GM12878 (cell line): ENCODE measurements around the gene FASTK. TPM values are rescaled to one million over a fixed set of nuclear protein-coding genes. Genes with fewer than 3 reads are reported as not detected.

Experiments used
- ATAC-seq: fragments of 200-7000 bp; cut with Tn5 transposase; 3 replicates; pipeline ENCODE4 v1.9.1; 2020; ENCODE audit warnings: mild to moderate bottlenecking, moderate library complexity
- BruUV-seq: library from RNA; stranded (reverse); fragments of 400-500 nt; replicated peaks from 2 replicates; lab custom pipeline; 2021; lab: Mats Ljungman, UMichigan
- CTCF ChIA-PET: fragments of 300-600 bp; sonication (Branson Sonifier 250); formaldehyde crosslinking; extraction: SDS; loops from one replicate; lab custom pipeline; 2021; ENCODE audit warnings: inconsistent platforms; lab: Yijun Ruan, JAX
- POLR2A ChIA-PET: fragments of 350-600 bp; formaldehyde crosslinking; extraction: SDS; loops from one replicate; lab custom pipeline; 2021; ENCODE audit warnings: inconsistent platforms; lab: Charles Lee
- RAD21 ChIA-PET: fragments of 300-600 bp; sonication (Branson Sonifier 250); formaldehyde crosslinking; loops from one replicate; lab custom pipeline; 2023; ENCODE audit warnings: antibody characterized with exemption; ENCODE audit not compliant: unreplicated experiment; lab: Charles Lee
- SMC1A ChIA-PET: fragments of 300-600 bp; sonication (Branson Sonifier 250); formaldehyde crosslinking; loops from one replicate; lab custom pipeline; 2023; ENCODE audit not compliant: unreplicated experiment, uncharacterized antibody; lab: Charles Lee
- DNase-seq: peaks from one replicate; pipeline ENCODE4 v3.0.0-alpha.2; 2011; ENCODE audit warnings: low read depth, low spot score
- FAIRE-seq: peaks from 3 replicates; lab custom pipeline; 2011; peaks lifted over from hg19 to GRCh38; lab: Jason Lieb, UNC
- H2AFZ ChIP-seq: 2 replicates; pipeline ENCODE4 v1.6.0; 2011; ENCODE audit warnings: low read depth, low read length, control low read depth; ENCODE audit not compliant: control insufficient read depth
- H3K27ac ChIP-seq: 2 replicates; pipeline ENCODE4 v1.5.1; 2011; ENCODE audit warnings: control low read depth; ENCODE audit not compliant: control insufficient read depth, insufficient read depth
- H3K27me3 ChIP-seq, 2 experiments: replicated peaks in 1 of 2; 2 replicates each; pipeline versions ENCODE4 v1.6.0 to v1.6.1; 2011; ENCODE audit warnings: low read length in 1 of 2; ENCODE audit not compliant: control insufficient read depth in 2 of 2, insufficient read depth in 2 of 2
- H3K36me3 ChIP-seq, 2 experiments: 2 replicates each; pipeline ENCODE4 v1.5.1; 2011; ENCODE audit warnings: low read length in 1 of 2; ENCODE audit not compliant: control insufficient read depth in 2 of 2, insufficient read depth in 2 of 2
- H3K4me1 ChIP-seq: 2 replicates; pipeline ENCODE4 v1.6.1; 2011; ENCODE audit warnings: mild to moderate bottlenecking, low read length, moderate library complexity, mixed read lengths; ENCODE audit not compliant: control insufficient read depth, insufficient read depth
- H3K4me2 ChIP-seq: 2 replicates; pipeline ENCODE4 v1.6.0; 2011; ENCODE audit warnings: control low read depth; ENCODE audit not compliant: control insufficient read depth, insufficient read depth
- H3K4me3 ChIP-seq: fragments of 200-600 bp; sonication (generic); 2 replicates; pipeline ENCODE4 v1.5.1; 2016
- H3K79me2 ChIP-seq: 2 replicates; pipeline ENCODE4 v1.6.0; 2011; ENCODE audit warnings: low read length; ENCODE audit not compliant: control insufficient read depth, insufficient read depth
- H3K9ac ChIP-seq: 2 replicates; pipeline ENCODE4 v1.8.0; 2011; ENCODE audit warnings: low read length, control low read depth, mixed read lengths; ENCODE audit not compliant: control insufficient read depth, insufficient read depth
- H3K9me3 ChIP-seq: replicated peaks from 3 replicates; pipeline ENCODE4 v1.5.1; 2011; ENCODE audit warnings: mild to moderate bottlenecking, low read length; ENCODE audit not compliant: control insufficient read depth, insufficient read depth
- H4K20me1 ChIP-seq: 2 replicates; pipeline ENCODE4 v1.6.0; 2011; ENCODE audit not compliant: control insufficient read depth, insufficient read depth
- ASH2L ChIP-seq: fragments of 300-600, 200-600 bp; sonication (generic); IDR thresholded peaks from 2 replicates; pipeline ENCODE4 v1.6.1; 2017; ENCODE audit warnings: low read depth, mild to moderate bottlenecking, borderline replicate concordance
- BCL11A ChIP-seq: IDR thresholded peaks from 2 replicates; pipeline ENCODE4 v1.6.1; 2011; ENCODE audit warnings: low read depth, low read length
- CBFB ChIP-seq: IDR thresholded peaks from 2 replicates; pipeline ENCODE4 v1.6.1; 2016; ENCODE audit warnings: antibody characterized with exemption, low read depth
- CHD1 ChIP-seq: IDR thresholded peaks from 2 replicates; pipeline ENCODE4 v1.6.1; 2012; ENCODE audit warnings: low read depth, low read length, improper control_type of control experiment
- FOS ChIP-seq: IDR thresholded peaks from 3 replicates; pipeline ENCODE4 v1.6.1; 2011; ENCODE audit warnings: borderline replicate concordance; ENCODE audit not compliant: insufficient read length; ENCODE audit errors: extremely low read depth
- HCFC1 ChIP-seq: fragments of 150-350 bp; IDR thresholded peaks from 2 replicates; pipeline ENCODE4 v1.6.1; 2014; ENCODE audit warnings: low read length
- NFIC ChIP-seq: IDR thresholded peaks from 2 replicates; pipeline ENCODE4 v1.6.1; 2012; ENCODE audit warnings: low read depth, mild to moderate bottlenecking, inconsistent platforms, low read length, moderate library complexity
- NFYA ChIP-seq: IDR thresholded peaks from 2 replicates; pipeline ENCODE4 v1.6.1; 2011; ENCODE audit warnings: low read depth, mild to moderate bottlenecking, low read length, improper control_type of control experiment, borderline replicate concordance
- PML ChIP-seq: IDR thresholded peaks from 2 replicates; pipeline ENCODE4 v1.6.1; 2012; ENCODE audit warnings: low read length, inconsistent platforms
- RCOR1 ChIP-seq: conservative IDR thresholded peaks from 2 replicates; pipeline ENCODE4 v1.6.1; 2012; ENCODE audit warnings: low read depth, low read length, improper control_type of control experiment
- RELA ChIP-seq: fragments of 450-650 bp; IDR thresholded peaks from 2 replicates; pipeline ENCODE4 v1.8.0; 2014; ENCODE audit warnings: borderline replicate concordance; ENCODE audit not compliant: partially characterized antibody
- SMAD5 ChIP-seq: IDR thresholded peaks from 2 replicates; pipeline ENCODE4 v1.6.1; 2016; ENCODE audit warnings: antibody characterized with exemption, low read depth
- SREBF2 ChIP-seq: IDR thresholded peaks from 2 replicates; pipeline ENCODE4 v1.6.1; 2012; ENCODE audit warnings: mild to moderate bottlenecking, low read length
- TCF3 ChIP-seq: IDR thresholded peaks from 2 replicates; pipeline ENCODE4 v1.6.1; 2012; ENCODE audit warnings: low read depth, mild to moderate bottlenecking, low read length, borderline replicate concordance; ENCODE audit not compliant: insufficient read depth
- TCF7 ChIP-seq: IDR thresholded peaks from 2 replicates; pipeline ENCODE4 v1.6.1; 2014; ENCODE audit warnings: antibody characterized with exemption, borderline replicate concordance
- ZNF217 ChIP-seq: fragments of 450-650 bp; IDR thresholded peaks from 2 replicates; pipeline ENCODE4 v1.6.1; 2017; ENCODE audit warnings: antibody characterized with exemption, mild to moderate bottlenecking
- WGBS: methylation state at CpG from one replicate; pipeline ENCODE4 v1.1.6; 2016; ENCODE audit warnings: low lambda C conversion rate; ENCODE audit not compliant: insufficient replicate concordance, insufficient coverage; ENCODE audit errors: missing lambda C conversion rate; 5-methylcytosine and 5-hydroxymethylcytosine counted together
- in situ Hi-C: fragments of 300-500 bp; cut with MboI; formaldehyde crosslinking; loops from 9 replicates; pipeline ENCODE4 v1.14.3; 2018; ENCODE audit warnings: mixed read lengths
- intact Hi-C: fragments of 100-400 bp; cut with micrococcal nuclease; formaldehyde crosslinking; loops from one replicate; pipeline ENCODE4 v1.14.2; 2022; ENCODE audit not compliant: unreplicated experiment
- polyA plus RNA-seq, 11 experiments: library from polyadenylated mRNA; depleted of rRNA in 4 of 11; unstranded in 6 of 11; stranded (reverse) in 5 of 11; fragments of >200 nt; fragmentation: Nextera tagmentation in 4 of 11; fragmentation: Illumina TruSeq in 1 of 11; extraction: Ambion mirVana in 4 of 11; extraction: Trizol in 1 of 11; gene quantifications; 1 replicate in 1 of 11; 2 replicates in 10 of 11; pipeline versions ENCODE4 v1.2.1 to v1.2.3, GENCODE V29; 2011 to 2016; ENCODE audit warnings: inconsistent platforms in 2 of 11, missing spikeins in 2 of 11, low read depth in 1 of 11
- total RNA-seq, 4 experiments: library from RNA; depleted of rRNA in 3 of 4; stranded (reverse); fragments of >200 nt in 3 of 4; fragmentation: Illumina TruSeq in 1 of 4; extraction: Trizol in 1 of 4; gene quantifications; 2 replicates each; pipeline versions ENCODE4 v1.2.1 to v1.2.3, GENCODE V29; 2013 to 2021
- TF ChIP-seq, protein P1 (sequence below): IDR thresholded peaks from 2 replicates; pipeline ENCODE4 v1.6.1; 2012; ENCODE audit warnings: low read length, inconsistent platforms
- TF ChIP-seq, protein P2 (sequence below): IDR thresholded peaks from 2 replicates; pipeline ENCODE4 v1.6.1; 2012; ENCODE audit warnings: improper control_type of control experiment, low read depth, low read length; ENCODE audit not compliant: insufficient replicate concordance

The FASTK gene
- total and polyA plus RNA-seq, 10 of the 15 experiments (the other 5 are each of a cell fraction or from before 2014, with no cell fraction given) = 0.19 to 102 (median 54.5) TPM

DNA sequence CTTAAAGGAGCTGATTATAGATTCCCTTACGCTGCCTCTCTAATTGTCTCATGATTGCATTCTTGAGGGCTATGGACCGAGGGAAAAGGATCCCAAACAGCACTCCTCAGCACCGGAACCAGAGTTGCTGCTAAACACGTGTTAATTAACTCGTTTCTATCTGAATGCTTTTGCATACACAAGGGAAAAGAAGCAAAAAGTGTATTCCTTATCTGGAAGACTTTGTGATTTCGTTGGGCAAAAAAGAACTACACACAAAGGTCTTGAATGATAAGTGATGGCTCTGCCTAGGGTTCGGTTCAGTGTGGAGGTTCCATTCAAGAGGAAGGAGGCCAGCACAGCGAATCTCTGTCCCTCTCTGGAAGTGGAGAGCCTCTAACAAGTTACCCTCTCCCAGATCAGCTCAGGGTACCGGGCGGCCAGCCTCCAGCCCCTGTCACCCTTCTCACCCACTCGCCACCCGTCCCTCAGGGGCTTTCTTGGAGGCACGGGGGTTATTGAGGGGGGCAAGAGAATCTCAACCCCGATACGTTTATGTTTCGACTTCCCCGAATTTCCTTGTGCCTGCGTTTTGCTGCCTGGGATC lies 21.7 kb downstream of the FASTK start:
- intact Hi-C loops = loop anchor here (1.0 to 2.0 kb wide), 4 partner anchors 21 to 52 kb away; partner anchors contain the start of genes ABCB8 and FASTK
- Histone ChIP-seq H3K9ac (peak overlapping the region; percentile 86), H4K20me1 (no peaks in the 10 kb centered on the region), H3K79me2 (peaks cover 21% of the 10 kb centered on the region), H3K36me3 (no peaks in the 10 kb centered on the region), H3K9me3 (no peaks in the 10 kb centered on the region), H2AFZ (peak overlapping the region; percentile 92), H3K4me1 (peaks cover 24% of the 10 kb centered on the region), H3K27ac (peak overlapping the region; percentile 88), H3K27me3 (no peaks in the 10 kb centered on the region), H3K4me3 (peak overlapping the region; percentile 99), H3K4me2 (peak overlapping the region; percentile 98)
- SMC1A ChIA-PET = interaction anchor here (1.0 kb wide), 3 partner anchors 24 to 28 kb away, joined by 3 to 5 read pairs (median 3); partner anchors contain the start of gene TMUB1
- TF ChIP-seq, protein P1, sequence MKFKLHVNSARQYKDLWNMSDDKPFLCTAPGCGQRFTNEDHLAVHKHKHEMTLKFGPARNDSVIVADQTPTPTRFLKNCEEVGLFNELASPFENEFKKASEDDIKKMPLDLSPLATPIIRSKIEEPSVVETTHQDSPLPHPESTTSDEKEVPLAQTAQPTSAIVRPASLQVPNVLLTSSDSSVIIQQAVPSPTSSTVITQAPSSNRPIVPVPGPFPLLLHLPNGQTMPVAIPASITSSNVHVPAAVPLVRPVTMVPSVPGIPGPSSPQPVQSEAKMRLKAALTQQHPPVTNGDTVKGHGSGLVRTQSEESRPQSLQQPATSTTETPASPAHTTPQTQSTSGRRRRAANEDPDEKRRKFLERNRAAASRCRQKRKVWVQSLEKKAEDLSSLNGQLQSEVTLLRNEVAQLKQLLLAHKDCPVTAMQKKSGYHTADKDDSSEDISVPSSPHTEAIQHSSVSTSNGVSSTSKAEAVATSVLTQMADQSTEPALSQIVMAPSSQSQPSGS = no peak
- TF ChIP-seq BCL11A = no peak
- TF ChIP-seq TCF3 = no peak
- no peak for TF ChIP-seq NFIC
- no peak for TF ChIP-seq PML
- TF ChIP-seq SREBF2 = no peak
- TF ChIP-seq NFYA = no peak
- TF ChIP-seq, protein P2, sequence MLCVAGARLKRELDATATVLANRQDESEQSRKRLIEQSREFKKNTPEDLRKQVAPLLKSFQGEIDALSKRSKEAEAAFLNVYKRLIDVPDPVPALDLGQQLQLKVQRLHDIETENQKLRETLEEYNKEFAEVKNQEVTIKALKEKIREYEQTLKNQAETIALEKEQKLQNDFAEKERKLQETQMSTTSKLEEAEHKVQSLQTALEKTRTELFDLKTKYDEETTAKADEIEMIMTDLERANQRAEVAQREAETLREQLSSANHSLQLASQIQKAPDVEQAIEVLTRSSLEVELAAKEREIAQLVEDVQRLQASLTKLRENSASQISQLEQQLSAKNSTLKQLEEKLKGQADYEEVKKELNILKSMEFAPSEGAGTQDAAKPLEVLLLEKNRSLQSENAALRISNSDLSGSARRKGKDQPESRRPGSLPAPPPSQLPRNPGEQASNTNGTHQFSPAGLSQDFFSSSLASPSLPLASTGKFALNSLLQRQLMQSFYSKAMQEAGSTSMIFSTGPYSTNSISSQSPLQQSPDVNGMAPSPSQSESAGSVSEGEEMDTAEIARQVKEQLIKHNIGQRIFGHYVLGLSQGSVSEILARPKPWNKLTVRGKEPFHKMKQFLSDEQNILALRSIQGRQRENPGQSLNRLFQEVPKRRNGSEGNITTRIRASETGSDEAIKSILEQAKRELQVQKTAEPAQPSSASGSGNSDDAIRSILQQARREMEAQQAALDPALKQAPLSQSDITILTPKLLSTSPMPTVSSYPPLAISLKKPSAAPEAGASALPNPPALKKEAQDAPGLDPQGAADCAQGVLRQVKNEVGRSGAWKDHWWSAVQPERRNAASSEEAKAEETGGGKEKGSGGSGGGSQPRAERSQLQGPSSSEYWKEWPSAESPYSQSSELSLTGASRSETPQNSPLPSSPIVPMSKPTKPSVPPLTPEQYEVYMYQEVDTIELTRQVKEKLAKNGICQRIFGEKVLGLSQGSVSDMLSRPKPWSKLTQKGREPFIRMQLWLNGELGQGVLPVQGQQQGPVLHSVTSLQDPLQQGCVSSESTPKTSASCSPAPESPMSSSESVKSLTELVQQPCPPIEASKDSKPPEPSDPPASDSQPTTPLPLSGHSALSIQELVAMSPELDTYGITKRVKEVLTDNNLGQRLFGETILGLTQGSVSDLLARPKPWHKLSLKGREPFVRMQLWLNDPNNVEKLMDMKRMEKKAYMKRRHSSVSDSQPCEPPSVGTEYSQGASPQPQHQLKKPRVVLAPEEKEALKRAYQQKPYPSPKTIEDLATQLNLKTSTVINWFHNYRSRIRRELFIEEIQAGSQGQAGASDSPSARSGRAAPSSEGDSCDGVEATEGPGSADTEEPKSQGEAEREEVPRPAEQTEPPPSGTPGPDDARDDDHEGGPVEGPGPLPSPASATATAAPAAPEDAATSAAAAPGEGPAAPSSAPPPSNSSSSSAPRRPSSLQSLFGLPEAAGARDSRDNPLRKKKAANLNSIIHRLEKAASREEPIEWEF = no peak
- no peak for TF ChIP-seq TCF7
- no peak for TF ChIP-seq SMAD5
- no peak for TF ChIP-seq FOS
- TF ChIP-seq RELA = no peak
- no peak for TF ChIP-seq CHD1
- TF ChIP-seq ASH2L = no peak
- TF ChIP-seq RCOR1 = no peak
- no peak for TF ChIP-seq HCFC1
- no peak for TF ChIP-seq CBFB
- TF ChIP-seq ZNF217 = no peak
- CTCF ChIA-PET = interaction anchor here (0.6 to 1.6 kb wide), 6 partner anchors 22 to 252 kb away, joined by 3 to 8 read pairs (median 4); partner anchors contain the start of genes FASTK and TMUB1
- DNase-seq = no peak
- WGBS = under 1% methylated on average over 18 of the region's 18 CpGs
- 0 out of 3 replicates have a peak, but pooled peaks have one; percentile 2 for ATAC-seq
- no TSS peak for BruUV-seq
- no peak for FAIRE-seq
- POLR2A ChIA-PET = interaction anchor here (0.5 to 1.4 kb wide), 6 partner anchors 22 to 137 kb away, joined by 3 to 9 read pairs (median 4); partner anchors contain the start of genes AGAP3, FASTK and TMUB1
- in situ Hi-C loops = no loop called here
- RAD21 ChIA-PET = no interaction called here
